Fibroblast of villous mesenchyme (primary cell): Measurements from ENCODE around the gene FAM20A. TPM values are rescaled to one million over a fixed set of nuclear protein-coding genes. Genes with fewer than 3 reads are reported as not detected.

Experiments used
- DNase-seq: peaks from one replicate; pipeline ENCODE4 v3.0.0-alpha.2; 2010; ENCODE audit warnings: low read depth
- H3K4me3 ChIP-seq: 2 replicates; pipeline ENCODE4 v1.5.1; 2011; ENCODE audit warnings: low read depth, mild to moderate bottlenecking, low read length
- total RNA-seq: library from RNA; depleted of rRNA; stranded (reverse); fragments of >200 nt; gene quantifications from 2 replicates; pipeline ENCODE4 v1.2.3, GENCODE V29; 2012
- TF ChIP-seq, protein P1 (sequence below): IDR thresholded peaks from 2 replicates; pipeline ENCODE4 v1.5.1; 2012; ENCODE audit warnings: low read depth, mild to moderate bottlenecking, low read length; ENCODE audit not compliant: insufficient read depth

The FAM20A gene
- total RNA-seq, 1 donor = 2.2 TPM

DNA sequence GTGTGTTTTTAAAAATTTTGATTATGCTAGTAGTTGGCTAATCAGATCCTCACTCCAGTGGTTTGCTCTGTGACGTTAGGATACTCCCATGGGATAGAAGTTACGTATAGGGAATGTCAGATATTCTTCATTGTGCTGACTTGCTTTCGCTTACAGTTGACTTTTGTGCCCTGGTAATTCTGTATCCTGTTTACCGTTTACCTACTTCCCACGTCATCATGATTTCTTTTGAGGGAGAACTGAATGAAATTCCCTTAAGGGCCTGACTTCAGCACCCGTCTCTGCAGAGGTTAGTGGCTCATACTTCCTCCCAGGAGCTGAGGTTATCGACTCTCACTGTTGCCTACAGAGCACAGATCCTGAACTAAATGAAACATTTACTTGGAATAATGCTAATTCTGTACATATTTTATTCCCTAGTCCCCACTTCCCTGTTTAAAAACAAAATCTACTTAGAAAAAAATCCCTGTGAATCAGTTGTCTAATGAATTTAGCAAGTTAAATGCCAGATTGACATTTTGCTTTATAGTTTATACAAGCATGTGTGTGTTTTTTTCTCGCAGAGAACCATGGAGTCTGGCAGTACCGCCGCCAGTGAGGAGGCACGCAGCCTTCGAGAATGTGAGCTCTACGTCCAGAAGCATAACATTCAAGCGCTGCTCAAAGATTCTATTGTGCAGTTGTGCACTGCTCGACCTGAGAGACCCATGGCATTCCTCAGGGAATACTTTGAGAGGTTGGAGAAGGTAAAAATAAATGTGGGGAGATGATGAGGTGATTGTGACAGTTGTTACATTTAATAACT, 86.1 kb downstream of the FAM20A start:
- TF ChIP-seq, protein P1, sequence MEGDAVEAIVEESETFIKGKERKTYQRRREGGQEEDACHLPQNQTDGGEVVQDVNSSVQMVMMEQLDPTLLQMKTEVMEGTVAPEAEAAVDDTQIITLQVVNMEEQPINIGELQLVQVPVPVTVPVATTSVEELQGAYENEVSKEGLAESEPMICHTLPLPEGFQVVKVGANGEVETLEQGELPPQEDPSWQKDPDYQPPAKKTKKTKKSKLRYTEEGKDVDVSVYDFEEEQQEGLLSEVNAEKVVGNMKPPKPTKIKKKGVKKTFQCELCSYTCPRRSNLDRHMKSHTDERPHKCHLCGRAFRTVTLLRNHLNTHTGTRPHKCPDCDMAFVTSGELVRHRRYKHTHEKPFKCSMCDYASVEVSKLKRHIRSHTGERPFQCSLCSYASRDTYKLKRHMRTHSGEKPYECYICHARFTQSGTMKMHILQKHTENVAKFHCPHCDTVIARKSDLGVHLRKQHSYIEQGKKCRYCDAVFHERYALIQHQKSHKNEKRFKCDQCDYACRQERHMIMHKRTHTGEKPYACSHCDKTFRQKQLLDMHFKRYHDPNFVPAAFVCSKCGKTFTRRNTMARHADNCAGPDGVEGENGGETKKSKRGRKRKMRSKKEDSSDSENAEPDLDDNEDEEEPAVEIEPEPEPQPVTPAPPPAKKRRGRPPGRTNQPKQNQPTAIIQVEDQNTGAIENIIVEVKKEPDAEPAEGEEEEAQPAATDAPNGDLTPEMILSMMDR = no peak
- peak overlapping the region; percentile 77 for H3K4me3 ChIP-seq
- peak; percentile 89 for DNase-seq

DNA sequence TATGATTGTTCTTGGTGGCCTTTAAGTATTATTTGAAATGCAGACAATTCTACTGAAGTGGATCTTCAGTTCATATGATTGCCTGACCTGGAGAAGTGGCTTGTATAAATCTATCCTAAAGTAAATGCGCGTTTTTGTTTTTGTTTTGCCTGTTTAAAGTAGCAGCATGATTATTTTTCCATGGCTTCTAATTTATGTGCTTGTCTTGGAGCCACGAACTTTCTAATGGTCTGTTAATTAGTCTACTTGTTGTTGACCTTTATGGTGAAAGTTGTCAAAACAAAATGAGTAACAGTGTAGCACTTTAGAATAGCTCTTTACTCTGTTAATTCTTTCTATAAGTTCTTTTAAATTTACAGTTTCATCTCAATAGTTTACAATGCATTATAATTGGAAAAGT, 87.2 kb downstream of the FAM20A start:
- TF ChIP-seq, protein P1 = no peak
- DNase-seq = peak; percentile 36
- peak overlapping the region; percentile 77 for H3K4me3 ChIP-seq

DNA sequence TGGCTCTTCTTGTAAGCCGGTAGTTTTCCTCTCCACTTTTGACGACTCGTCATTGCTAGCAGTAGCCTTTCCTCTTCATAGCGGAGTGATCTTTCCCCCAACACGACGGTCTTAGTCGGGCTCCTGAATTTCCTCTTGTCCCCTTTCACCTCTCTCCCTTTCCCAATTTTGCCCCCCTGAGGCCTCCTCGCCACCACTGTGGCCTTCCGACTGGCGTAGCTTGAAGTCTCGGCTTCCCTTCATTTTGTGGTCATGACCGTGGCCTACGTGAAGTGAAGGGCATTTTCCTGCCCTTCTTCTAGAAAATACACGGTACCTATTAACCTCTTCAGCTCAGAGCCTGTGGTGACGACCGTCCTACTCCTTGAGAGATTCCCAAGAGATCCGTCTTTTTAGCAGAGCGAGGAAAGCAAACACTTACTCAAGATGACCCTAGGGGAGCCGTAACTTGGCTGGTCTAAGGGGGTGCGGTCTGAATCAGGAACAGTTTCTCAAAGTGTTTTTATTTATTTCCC, 88.2 kb downstream of the FAM20A start:
- peak overlapping the region; percentile 77 for H3K4me3 ChIP-seq
- TF ChIP-seq, protein P1 = no peak
- peak; percentile 68 for DNase-seq

DNA sequence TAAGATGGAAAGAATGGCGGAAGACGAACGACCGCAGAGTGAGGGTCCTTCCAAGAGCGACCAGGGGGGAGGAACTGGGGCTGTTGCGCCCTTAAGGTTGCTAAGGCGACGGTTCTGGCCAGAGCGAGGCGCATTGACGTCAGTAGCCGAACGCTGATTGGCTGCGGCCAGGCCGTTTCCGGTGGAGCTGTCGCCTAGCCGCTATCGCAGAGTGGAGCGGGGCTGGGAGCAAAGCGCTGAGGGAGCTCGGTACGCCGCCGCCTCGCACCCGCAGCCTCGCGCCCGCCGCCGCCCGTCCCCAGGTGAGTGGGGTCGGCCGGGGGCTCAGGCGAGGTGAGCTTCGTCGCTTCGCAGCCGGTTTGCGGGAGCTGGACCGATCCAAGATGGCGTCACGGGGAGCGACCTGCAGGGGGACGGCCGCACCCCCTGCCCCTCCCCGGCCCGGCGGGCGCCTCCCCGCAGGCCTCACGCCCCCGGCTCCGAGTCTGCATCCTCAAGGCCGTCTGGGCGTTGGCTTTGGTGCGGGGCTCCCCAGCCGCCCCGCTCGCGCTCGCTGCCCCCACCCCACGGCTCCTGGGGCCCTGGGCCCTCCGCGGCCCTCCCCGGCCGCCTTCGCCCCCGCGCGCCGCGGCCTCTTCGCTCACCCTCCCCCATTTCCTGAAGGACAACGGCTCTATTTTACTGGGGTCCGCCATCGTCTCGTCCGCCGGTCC, 88.8 kb downstream of the FAM20A start, which contains the start of gene PRKAR1A:
TSS of gene PRKAR1A (plus strand) at position 184 of the 713 bp plus-strand sequence. CDS start 2,970 bp downstream, outside the sequence.
- TF ChIP-seq, protein P1 = no peak
- peak within 1 kb of the TSS; percentile 77 for H3K4me3 ChIP-seq
- DNase-seq = peak; percentile 96

DNA sequence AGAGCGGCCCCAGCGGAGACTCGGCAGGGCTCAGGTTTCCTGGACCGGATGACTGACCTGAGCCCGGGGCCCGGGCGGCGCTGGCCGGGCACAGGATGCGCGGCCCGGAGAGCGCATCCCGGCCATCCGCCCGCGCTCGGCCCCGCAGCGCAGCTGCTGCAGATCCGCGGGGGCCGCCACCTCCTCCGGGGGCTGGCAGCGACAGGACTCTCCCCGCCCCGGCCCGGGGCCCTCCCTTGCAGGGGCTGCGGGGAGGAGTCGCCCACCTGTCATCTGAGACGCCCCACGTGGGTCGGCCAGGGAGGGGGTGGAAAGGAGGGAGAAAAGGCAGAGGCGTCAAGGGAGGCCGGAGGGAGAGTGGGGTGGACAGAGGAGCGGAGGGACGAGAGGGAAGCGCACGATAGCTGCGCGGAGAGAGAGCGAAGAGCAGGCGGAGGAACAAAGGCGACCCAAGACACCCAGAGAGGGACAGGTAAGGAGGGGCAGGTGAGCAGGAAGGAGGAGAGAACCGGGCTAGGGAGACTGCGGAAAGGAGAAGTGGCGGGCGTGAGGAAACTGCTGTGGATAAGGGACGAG, 89.4 kb downstream of the FAM20A start:
- DNase-seq = peak; percentile 80
- H3K4me3 ChIP-seq = peak overlapping the region; percentile 77
- TF ChIP-seq, protein P1 = no peak

DNA sequence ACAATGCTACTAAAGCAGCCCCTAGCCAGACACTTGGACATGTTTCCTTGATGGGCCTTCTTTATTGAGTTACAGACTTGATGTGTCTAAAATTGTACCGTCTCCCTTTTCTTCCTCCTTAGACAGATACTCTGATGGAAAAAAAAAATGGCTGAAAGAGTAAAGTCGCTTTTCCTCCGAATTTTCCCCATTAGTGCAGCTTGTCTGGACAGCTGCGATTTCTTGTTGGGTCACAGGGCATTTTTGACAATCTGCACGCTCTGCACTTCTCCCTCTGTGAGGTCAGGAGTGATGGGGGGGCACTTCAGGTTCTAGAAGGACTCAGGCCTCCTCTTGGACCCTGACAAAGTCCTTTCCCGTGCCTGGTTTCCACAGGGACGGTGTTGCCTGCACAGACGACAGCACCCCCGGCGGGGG, 89.9 kb downstream of the FAM20A start:
- TF ChIP-seq, protein P1 = peak; percentile 26
- no peak for DNase-seq

More for the DNA sequence above, 89.9 kb downstream of the FAM20A start:
- H3K4me3 ChIP-seq = peak overlapping the region; percentile 77
